Measurements from ENCODE around the gene MRPL10.
A peak's percentile ranks its signal among the peaks of the same experiment; 100 is the strongest.

The MRPL10 gene

DNA sequence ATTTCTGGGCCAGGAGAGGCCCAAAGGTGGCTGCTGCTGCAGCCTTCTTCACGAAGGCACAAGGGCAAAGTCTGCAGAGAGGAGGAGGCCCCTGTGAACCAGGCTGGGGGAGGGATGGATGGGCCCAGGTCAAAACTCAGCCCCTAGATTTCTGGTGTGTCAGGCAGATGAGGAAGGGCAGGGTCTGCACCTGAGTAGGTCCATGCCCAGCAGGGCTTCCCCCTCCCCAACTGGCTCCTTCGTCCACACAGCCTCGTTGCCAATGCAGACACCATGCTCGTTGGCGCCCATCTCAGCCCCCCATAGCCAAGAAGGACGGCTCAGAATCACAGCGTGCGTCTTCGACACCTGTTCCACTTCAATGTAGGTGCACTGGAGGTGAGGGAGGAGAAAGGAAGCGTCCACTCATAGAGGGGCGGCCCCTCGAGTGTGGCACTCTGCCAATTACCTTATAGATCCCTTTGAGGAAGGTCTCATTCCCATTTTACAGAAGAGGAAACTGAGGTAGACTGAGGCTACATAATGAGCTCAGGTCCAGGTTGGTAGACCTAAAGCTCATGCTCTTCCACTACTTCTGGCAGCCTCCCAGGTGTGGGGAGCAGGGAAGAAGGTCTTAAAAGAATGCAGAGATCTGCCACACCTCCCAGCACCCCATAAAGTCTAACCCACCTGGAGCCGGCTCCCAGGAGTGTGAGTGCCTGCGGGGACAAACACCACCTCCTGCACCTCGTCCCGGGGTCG, 8.8 kb upstream of the MRPL10 start:
- Histone ChIP-seq H3K4me3 (peak overlapping the region; percentile 56), H3K4me1 (peaks cover 8% of the 10 kb centered on the region), H3K36me3 (replicated peaks) (no peaks in the 10 kb centered on the region), H3K9me3 (no peaks in the 10 kb centered on the region), H3K27me3 (ENCODE audit: low read depth) (peaks cover 9% of the 10 kb centered on the region)
- no peak for DNase-seq (ENCODE audit: low spot score in 2 of 2)
- in situ Hi-C loops (cut with MboI; ENCODE audit: low sequenced_read_pairs): loop anchor here (5.0 kb wide), 2 partner anchors 52 to 177 kb away; no protein-coding TSS in a partner anchor

DNA sequence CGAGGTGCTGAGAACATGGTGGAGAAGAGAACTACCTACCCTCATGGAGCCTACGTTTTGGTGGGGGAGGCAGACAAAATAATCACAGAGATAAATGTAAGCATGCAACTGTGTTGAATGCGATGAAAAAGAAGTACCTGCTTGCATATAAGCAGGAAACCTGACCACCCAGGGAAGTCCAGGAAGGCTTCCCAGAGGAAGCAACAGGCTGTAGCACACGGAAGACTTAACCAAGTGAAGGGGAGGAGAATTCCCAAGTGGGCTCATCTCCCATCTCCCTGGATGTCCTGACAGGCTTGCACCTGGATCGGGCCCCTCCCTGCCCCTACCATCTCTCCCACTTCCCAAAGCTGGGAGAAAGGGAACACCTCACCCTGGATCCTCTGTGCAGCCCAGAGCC, 7.7 kb upstream of the MRPL10 start:
- in situ Hi-C loops (cut with MboI; ENCODE audit: low sequenced_read_pairs): no loop called here
- no peak for DNase-seq (ENCODE audit: low spot score in 2 of 2)
- no peak overlapping the region for H3K4me3 ChIP-seq

DNA sequence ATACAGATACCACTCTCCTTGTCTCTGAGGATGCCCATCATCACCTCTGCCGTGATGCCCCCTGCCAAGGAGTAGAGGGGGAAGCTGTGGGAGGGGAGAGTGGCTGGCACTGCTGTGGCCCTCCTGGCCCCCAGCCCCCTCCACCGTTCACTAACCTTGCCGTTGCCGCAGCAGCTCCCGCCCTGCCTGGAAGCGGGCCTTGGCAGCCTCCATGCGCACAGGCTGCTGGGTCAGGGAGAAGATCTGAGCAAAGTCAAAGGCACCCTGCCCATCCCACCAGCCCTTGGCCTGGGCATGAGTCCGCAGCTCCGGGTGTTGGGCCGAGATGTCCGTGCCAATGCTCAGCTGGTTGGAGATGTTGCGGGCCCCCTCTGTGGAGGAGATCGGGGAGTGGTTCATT, 7.3 kb upstream of the MRPL10 start:
- in situ Hi-C loops (cut with MboI; ENCODE audit: low sequenced_read_pairs): no loop called here

More for the DNA sequence above, 7.7 kb upstream of the MRPL10 start:
- Histone ChIP-seq H3K9me3 (no peaks in the 10 kb centered on the region), H3K27me3 (ENCODE audit: low read depth) (no peaks in the 10 kb centered on the region), H3K4me1 (peaks cover 8% of the 10 kb centered on the region), H3K36me3 (replicated peaks) (no peaks in the 10 kb centered on the region)

DNA sequence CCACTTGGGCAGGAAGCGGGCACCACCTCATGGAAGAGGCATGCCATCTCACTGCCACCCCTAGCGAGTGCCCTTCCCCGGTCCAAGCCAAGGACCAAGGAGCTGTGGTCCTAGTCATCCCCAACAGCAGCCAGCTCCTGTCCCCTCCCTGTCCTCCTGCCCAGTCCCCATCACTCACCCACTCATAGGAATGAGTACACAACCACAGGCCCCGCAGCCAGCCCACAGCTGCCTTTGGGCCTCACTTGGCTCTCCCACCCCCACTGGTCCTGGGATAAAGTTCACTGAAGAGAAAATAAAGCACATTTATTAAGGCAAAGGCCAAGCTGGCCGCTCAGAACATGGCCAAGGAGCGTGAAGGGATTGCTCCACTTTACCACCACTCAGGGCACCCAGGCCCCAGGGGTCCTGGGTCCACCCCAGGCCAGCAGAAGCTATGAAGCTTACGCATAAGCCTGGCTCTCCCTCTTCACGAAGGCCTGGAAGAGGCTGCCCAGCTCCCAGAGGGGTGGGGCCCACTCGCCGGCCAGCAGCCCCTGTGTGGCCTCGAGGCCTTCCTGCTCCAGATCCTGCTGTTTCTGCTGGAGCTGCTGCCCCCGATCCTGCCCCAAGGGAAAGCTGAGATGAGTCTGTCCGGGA, 6.2 kb upstream of the MRPL10 start:
- Histone ChIP-seq H3K9me3 (no peaks in the 10 kb centered on the region), H3K4me3 (no peak overlapping the region), H3K36me3 (replicated peaks) (no peaks in the 10 kb centered on the region), H3K4me1 (peaks cover 8% of the 10 kb centered on the region), H3K27me3 (ENCODE audit: low read depth) (no peaks in the 10 kb centered on the region)
- no peak for DNase-seq (ENCODE audit: low spot score in 2 of 2)
- in situ Hi-C loops (cut with MboI; ENCODE audit: low sequenced_read_pairs): no loop called here

More for the DNA sequence above, 7.3 kb upstream of the MRPL10 start:
- H3K4me1 ChIP-seq: peaks cover 8% of the 10 kb centered on the region
- H3K36me3 ChIP-seq (replicated peaks): no peaks in the 10 kb centered on the region
- no peaks in the 10 kb centered on the region for H3K9me3 ChIP-seq
- H3K4me3 ChIP-seq: no peak overlapping the region
- DNase-seq (ENCODE audit: low spot score in 2 of 2): no peak
- no peaks in the 10 kb centered on the region for H3K27me3 ChIP-seq (ENCODE audit: low read depth)

DNA sequence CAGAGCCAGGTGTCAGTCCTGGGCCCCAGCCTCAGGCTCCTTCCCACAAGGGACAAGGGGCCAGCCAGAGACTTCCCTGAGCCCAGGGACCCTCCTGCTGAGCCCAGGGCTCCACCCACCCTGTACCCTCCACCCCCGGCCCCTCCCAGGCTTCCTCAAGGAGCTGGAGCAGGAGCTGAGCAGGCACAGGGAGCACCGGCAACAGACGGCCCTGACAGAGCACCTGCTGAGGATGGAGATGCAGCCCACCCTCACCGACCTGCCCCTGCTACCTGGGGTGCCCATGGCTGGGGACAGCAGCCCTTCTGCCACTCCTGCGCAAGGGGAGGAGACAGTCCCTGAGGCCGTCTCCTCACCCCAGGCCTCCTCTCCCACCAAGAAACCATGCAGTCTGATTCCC, 5.3 kb upstream of the MRPL10 start:
- Histone ChIP-seq H3K27me3 (ENCODE audit: low read depth) (no peaks in the 10 kb centered on the region), H3K9me3 (no peaks in the 10 kb centered on the region), H3K4me1 (peaks cover 8% of the 10 kb centered on the region), H3K4me3 (no peak overlapping the region), H3K36me3 (replicated peaks) (no peaks in the 10 kb centered on the region)
- in situ Hi-C loops (cut with MboI; ENCODE audit: low sequenced_read_pairs): no loop called here
- DNase-seq (ENCODE audit: low spot score in 2 of 2): no peak

DNA sequence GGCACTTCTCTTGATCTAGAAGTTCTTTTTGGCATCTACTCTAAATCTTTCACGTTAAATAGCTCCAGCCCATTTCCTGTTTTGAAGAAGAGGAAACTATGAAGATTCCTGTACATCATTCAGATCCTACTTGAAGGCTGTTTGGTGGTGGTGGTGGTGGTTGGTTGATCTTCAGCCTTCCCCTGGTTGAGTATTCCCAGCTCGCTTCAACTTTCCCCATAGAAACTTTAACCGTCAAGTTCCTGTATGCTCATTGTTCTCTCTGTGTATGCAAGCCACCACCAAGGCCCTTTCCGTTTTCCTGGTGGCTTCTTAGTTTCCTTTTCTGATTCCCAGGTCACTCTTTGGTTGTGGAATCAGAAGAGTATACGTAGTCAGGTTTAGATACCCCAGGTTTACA, 3.4 kb upstream of the MRPL10 start:
- H3K36me3 ChIP-seq (replicated peaks): no peaks in the 10 kb centered on the region
- in situ Hi-C loops (cut with MboI; ENCODE audit: low sequenced_read_pairs): no loop called here
- no peak for DNase-seq (ENCODE audit: low spot score in 2 of 2)
- H3K9me3 ChIP-seq: no peaks in the 10 kb centered on the region
- no peaks in the 10 kb centered on the region; the same call in 1 of the 2 replicates for H3K4me1 ChIP-seq
- no peak overlapping the region for H3K4me3 ChIP-seq
- H3K27me3 ChIP-seq (ENCODE audit: low read depth): no peaks in the 10 kb centered on the region

DNA sequence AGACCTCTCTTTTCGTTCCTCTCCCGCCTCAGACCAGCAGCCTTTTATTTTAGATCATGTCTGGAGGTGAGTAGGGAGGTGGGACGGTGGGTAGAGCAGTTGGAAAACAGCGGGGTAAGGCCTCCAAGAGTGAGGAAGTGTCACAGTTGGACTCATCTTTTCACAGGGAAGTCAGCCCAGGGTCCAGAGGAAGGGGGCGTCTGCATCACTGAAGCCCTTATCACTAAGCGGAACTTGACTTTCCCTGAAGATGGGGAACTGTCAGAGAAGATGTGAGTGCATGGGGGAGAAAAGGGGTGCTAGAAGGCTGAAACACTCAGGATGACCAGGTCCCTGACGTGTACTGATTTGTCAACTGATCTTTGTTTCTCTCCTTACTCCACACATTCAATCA, 590 bp upstream of the MRPL10 start:
- in situ Hi-C loops (cut with MboI; ENCODE audit: low sequenced_read_pairs): no loop called here
- Histone ChIP-seq H3K4me3 (peak overlapping the region; percentile 74), H3K27me3 (ENCODE audit: low read depth) (no peaks in the 10 kb centered on the region), H3K4me1 (no peaks in the 10 kb centered on the region; the same call in 1 of the 2 replicates), H3K36me3 (replicated peaks) (peaks cover 15% of the 10 kb centered on the region), H3K9me3 (no peaks in the 10 kb centered on the region)
- no peak for DNase-seq (ENCODE audit: low spot score in 2 of 2)

DNA sequence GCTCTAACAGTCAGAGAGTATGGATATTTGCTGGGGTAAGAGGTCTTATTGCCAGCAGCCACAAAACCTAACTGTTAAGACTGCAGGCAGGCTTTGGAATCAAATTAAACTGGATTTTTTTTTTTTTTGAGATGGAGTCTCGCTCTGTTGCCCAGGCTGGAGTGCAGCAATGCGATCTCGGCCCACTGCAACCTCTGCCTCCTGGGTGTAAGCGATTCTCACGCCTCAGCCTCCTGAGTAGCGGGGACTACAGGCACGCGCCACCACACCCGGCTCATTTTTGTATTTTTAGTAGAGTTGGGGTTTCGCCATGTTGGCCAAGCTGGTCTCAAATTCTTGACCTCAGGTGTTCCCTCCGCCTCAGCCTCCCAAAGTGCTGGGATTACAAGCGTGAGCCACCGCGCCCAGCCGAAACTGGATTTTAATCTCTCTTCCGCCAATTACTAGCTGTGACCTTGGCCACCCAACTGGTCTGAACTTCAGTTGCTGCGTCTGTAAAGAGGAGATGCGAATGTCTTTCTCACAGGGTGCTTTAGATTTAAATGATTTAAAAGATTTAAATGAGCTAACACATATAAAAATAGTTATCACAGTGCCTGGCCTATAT, 842 bp downstream of the MRPL10 start:
- no peak for DNase-seq (ENCODE audit: low spot score in 2 of 2)
- Histone ChIP-seq H3K4me3 (peak overlapping the region; percentile 74), H3K9me3 (no peaks in the 10 kb centered on the region), H3K27me3 (ENCODE audit: low read depth) (no peaks in the 10 kb centered on the region), H3K36me3 (replicated peaks) (peaks cover 26% of the 10 kb centered on the region), H3K4me1 (no peaks in the 10 kb centered on the region; the same call in 1 of the 2 replicates)
- in situ Hi-C loops (cut with MboI; ENCODE audit: low sequenced_read_pairs): no loop called here

DNA sequence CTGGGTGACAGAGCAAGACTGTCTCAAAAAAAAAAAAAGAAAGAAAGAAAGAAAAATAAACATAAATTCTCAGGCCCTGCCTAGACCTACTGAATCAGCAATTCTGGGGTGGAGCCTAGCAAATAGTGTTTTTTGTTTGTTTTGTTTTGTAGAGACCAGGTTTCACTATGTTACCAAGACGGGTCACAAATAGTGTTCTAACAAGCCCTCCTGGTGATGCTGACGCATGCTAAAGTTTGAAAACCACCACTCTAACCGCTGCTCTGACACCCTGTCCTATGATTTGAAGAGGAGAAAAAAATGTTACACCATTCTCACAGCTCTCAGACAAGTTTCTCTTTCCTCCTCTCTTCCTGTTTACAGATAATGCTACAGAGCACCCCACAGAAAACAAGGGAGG, 1.5 kb downstream of the MRPL10 start:
- H3K36me3 ChIP-seq (replicated peaks): peaks cover 31% of the 10 kb centered on the region
- in situ Hi-C loops (cut with MboI; ENCODE audit: low sequenced_read_pairs): no loop called here
- no peaks in the 10 kb centered on the region; the same call in 1 of the 2 replicates for H3K4me1 ChIP-seq
- H3K27me3 ChIP-seq (ENCODE audit: low read depth): no peaks in the 10 kb centered on the region
- no peak for DNase-seq (ENCODE audit: low spot score in 2 of 2)
- no peaks in the 10 kb centered on the region for H3K9me3 ChIP-seq
- no peak overlapping the region for H3K4me3 ChIP-seq

DNA sequence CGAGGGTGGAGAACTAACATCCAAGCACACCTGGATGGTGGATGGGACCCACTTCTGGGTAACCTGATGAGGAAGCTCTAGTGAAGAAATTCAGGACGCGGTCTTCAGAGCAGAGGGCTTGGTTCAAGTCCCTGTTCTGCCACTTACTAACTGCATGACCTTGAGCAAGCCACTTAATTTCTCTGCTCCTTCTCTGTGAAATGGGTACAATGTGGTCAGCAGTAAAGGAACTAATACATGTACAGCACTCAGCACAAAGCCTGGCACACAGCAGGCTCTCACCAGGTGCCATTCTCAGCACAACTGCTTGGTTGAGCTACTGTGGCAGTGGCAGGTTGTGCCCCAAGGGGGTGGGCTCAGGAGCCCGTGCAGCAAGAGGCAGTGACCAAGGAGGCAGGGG, 7.8 kb downstream of the MRPL10 start:
- no peak for DNase-seq (ENCODE audit: low spot score in 2 of 2)
- H3K4me1 ChIP-seq: peaks cover 4% of the 10 kb centered on the region; the same call in 1 of the 2 replicates
- no peaks in the 10 kb centered on the region for H3K27me3 ChIP-seq (ENCODE audit: low read depth)
- in situ Hi-C loops (cut with MboI; ENCODE audit: low sequenced_read_pairs): no loop called here
- no peaks in the 10 kb centered on the region for H3K9me3 ChIP-seq
- peaks cover 34% of the 10 kb centered on the region for H3K36me3 ChIP-seq (replicated peaks)
- no peak overlapping the region for H3K4me3 ChIP-seq

DNA sequence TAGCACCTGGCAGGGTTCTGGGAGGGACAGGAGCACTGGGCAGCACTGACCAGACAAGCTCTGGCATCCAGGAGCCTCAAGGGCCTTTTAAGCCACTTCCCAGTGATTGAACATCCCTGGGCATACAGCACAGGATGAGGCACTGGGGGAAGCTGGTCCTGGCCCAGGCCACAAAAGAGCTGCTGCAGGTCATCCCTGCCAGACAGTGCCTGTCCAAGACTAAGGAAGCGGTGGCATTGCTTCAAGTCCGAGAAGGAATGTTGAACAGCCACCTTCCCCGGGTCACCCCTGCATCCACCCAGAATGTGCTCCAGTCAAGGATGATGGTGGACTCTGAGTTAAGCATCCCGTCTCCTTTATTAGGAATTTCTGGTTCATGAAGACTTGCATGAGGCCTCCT, 8.6 kb downstream of the MRPL10 start:
- peaks cover 4% of the 10 kb centered on the region; the same call in 1 of the 2 replicates for H3K4me1 ChIP-seq
- no peaks in the 10 kb centered on the region for H3K27me3 ChIP-seq (ENCODE audit: low read depth)
- H3K36me3 ChIP-seq (replicated peaks): peaks cover 29% of the 10 kb centered on the region
- in situ Hi-C loops (cut with MboI; ENCODE audit: low sequenced_read_pairs): no loop called here
- no peak overlapping the region for H3K4me3 ChIP-seq
- no peaks in the 10 kb centered on the region for H3K9me3 ChIP-seq
- DNase-seq (ENCODE audit: low spot score in 2 of 2): no peak

DNA sequence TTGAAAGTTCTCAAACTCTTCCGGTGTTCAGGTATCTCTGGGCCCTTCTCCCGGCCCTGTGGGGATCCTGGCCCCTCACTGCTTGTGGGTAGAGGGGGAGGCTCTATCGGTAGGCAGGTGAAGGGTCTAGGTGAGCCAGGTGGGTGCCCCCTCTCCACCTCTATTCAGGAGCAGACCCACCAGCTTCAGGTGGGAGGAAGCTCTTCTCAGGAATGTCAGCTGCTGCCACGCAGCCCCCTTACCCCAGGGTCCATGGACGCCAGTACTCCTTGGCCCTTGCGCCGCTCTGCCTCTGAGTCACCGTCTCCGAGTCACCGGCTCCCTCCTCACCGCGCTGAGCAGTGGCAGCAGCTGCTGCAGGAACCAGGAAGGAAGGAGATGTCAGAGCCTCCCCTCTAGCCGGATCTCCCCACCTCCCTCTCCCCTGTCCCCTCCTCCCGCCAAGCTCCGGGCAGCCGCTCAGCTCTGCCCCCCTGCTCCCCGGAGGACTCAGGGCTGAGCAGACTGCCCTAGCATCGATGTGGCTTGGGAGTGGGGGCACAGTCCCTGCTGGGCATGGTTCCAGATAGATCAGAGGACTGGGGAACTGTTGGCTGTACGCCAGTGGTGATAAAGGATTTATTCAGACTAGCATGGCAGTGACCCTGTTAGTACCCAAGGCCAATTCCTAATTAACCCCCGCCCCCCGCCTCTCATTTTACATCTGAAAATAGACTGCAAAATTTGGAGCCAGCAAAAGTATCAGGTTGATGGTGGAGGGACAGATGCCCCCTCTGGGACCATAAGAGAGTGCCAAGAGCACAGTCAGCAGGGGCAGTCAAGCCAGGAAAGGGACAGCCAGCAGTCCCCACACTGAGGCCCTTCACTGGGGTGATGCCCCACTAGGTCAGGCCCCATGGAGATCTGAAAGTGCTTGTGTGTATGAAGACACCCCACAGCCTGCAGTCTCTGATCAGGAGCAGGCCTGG, 9.6 kb downstream of the MRPL10 start, which contains the start of gene OSBPL7:
OSBPL7 (minus strand) TSS at position 371 of the 968 bp plus-strand sequence. CDS start 1,516 bp downstream, outside the sequence.
- no peaks in the 10 kb centered on the region for H3K27me3 ChIP-seq (ENCODE audit: low read depth)
- H3K4me3 ChIP-seq: peak within 1 kb of the TSS; percentile 53
- H3K9me3 ChIP-seq: no peaks in the 10 kb centered on the region
- H3K4me1 ChIP-seq: peaks cover 4% of the 10 kb centered on the region; the same call in 1 of the 2 replicates
- in situ Hi-C loops (cut with MboI; ENCODE audit: low sequenced_read_pairs): no loop called here
- DNase-seq (ENCODE audit: low spot score in 2 of 2): peak; percentile 61 to 84
- peaks cover 20% of the 10 kb centered on the region for H3K36me3 ChIP-seq (replicated peaks)

DNA sequence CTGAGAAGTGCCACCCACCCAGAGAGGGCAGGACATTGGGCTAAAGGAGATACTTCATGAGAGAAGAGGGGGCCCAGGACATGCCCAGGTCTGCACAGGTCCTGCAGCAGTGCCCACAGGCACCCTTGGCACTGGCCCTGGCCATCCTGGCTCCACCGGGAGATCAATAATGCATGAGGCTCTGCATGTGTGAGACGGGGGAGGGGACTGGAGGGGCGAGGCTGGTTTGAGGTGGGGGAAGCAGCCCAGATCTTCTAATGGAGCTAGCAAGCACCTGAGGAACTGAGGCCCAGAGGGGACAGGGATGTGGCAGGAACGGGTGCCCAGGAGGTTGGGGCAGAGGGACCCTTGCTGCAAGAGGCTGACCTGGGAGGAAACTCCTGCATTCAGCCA, 10.3 kb downstream of the MRPL10 start:
- H3K4me3 ChIP-seq: peak overlapping the region; percentile 53
- peaks cover 14% of the 10 kb centered on the region for H3K36me3 ChIP-seq (replicated peaks)
- no peaks in the 10 kb centered on the region for H3K9me3 ChIP-seq

More for the DNA sequence above, 10.3 kb downstream of the MRPL10 start:
- Histone ChIP-seq H3K4me1 (peaks cover 4% of the 10 kb centered on the region; the same call in 1 of the 2 replicates), H3K27me3 (ENCODE audit: low read depth) (no peaks in the 10 kb centered on the region)
- no peak for DNase-seq (ENCODE audit: low spot score in 2 of 2)
- in situ Hi-C loops (cut with MboI; ENCODE audit: low sequenced_read_pairs): no loop called here

Measured in HAP-1 (cell line).